ENCODE measurements around the gene FCAR.
"Not testable (repeated sequence)": the region's sequence is repeated elsewhere in the genome, so short reads cannot be mapped to it uniquely, and the experiment has no call there.

Gene FCAR

DNA sequence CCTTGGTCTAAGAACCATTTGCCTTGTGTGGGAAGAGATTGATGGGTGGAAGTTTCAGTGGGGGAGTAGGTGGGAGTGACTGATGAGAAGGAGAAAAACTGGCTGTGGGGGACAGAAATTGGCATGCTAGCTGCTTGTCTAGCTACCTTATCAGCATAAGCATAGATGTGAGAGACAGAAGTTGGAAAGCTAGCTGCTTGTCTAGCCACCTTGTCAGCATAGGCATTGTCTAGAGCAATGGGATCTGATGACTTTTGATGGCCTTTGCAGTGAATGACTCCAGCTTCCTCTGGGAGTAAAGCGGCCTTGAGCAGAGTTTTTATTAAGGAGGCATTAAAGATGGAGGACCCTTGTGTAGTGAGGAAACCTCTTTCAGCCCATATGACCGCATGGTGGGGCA, 22.0 kb downstream of the FCAR start:
- DNase-seq: no peak

- not testable (repeated sequence) for DNase-seq
Observed at GRCh38 chr19:54898685-54899084, 24.6 kb downstream of the FCAR start.

DNA sequence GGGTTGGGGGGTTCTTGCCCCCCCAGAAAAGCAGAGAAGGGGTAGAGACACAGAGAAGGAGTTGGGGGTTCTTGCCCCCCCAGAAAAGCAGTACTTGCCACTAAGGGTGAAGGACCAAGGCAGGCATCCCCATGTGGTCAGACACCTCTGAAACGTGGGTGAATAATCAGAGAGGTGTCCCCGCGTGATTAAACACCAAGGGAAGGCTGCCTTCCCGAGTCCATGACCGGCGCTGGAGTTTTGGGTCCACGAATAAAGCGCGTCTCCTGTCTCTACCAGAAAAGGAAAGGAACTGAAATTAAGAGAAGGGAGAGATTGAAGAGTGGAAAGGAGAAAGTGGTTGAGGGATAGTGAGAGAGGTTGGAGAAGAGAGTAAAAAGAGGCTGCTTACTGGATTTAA, 25.6 kb downstream of the FCAR start:
- not testable (repeated sequence) for DNase-seq

GRCh38 chr19:54901153-54901552, 27.1 kb downstream of the FCAR start:
- not testable (repeated sequence) for DNase-seq

DNA sequence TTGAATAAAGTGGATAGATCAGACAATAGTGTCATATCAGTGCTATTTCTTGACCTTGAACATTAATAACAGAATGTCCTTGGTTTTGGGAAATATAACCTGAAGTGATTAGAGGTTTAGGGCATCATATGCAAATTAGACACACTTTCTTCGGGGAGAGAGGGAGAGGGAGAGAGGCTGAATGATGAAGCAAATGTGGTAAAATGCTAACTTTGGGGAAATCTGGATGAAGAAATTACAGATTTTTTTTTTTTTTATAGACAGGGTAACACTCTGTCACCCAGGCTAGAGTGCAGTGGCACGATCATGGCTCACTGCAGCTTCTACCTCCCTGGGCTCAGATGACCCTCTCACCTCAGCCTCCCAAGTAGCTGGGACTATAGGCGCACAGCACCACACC, 28.0 kb downstream of the FCAR start:
- DNase-seq: no peak

GRCh38 chr19:54903303-54903702, 29.3 kb downstream of the FCAR start:
- no peak for DNase-seq

DNA sequence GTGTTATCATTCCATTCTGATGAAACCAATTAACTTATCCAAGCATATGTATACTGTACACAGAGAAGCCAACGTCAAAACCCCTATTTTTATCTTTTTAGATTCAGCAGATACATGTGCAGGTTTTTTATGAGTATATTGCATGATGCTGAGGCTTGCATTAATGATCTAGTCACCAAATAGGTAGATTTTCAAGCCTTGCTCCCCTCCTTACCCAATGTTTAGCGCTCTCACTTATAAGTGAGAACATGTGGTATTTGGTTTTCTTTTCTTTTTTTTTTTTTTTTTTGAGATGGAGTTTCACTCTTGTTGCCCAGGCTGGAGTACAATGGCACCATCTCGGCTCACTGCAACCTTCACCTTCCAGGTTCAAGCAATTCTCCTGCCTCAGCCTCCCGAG, 30.2 kb downstream of the FCAR start:
- DNase-seq: not testable (repeated sequence)

DNA sequence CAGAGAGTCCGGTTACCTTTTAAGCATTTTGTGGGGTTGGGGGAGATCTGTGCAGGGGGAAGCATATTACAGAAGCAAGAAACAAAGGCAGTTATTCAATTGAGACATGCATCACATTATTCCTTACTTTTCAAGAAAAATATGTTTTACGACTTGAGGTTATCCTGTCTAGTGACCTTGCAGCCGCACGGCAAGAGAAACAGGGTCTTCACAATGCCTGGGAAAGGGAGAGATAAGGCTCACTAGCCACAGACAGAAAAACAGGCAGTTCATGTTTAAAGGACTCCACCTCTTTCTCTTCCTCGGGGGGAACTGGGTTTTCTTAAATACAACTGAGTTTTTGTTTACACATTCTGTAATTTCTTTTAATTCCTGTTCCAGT, 31.4 kb downstream of the FCAR start:
- DNase-seq: no peak

DNA sequence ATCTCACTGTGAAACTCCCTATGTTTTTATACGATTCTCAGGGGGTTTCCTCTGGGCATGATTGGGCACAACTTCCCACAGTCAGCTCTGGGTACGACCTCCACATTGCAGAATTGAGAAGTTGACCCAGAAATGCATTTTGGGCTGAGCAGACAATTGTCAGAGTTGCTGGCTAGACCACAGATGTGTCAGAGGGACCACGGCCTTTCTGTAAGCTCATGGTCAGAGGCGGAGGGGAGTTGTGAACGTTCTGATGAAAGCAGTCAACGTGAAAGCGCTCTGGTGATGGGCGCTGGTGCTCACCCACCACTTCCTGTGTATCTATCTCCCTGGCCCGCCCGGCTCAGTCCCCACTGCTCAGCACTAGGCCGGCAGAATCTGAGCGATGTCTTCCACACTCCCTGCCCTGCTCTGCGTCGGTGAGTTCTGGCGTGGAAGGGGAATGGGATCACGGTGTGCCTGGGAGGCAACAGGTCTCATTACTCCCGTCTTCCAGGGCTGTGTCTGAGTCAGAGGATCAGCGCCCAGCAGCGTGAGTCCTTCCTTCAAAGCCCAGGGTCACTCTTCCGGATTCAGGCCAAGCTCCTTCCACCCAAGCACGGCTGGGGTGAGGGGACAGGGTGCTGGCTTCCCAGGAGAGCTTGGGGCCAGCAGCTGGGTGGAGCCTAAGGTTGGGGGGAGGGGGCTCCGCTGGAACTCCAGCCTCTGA, 31.9 kb downstream of the FCAR start, which contains the start of gene NCR1:
NCR1 (plus strand) TSS at position 346 of the 709 bp plus-strand sequence; CDS start at position 386, 40 bp downstream.
- DNase-seq: no peak

DNA sequence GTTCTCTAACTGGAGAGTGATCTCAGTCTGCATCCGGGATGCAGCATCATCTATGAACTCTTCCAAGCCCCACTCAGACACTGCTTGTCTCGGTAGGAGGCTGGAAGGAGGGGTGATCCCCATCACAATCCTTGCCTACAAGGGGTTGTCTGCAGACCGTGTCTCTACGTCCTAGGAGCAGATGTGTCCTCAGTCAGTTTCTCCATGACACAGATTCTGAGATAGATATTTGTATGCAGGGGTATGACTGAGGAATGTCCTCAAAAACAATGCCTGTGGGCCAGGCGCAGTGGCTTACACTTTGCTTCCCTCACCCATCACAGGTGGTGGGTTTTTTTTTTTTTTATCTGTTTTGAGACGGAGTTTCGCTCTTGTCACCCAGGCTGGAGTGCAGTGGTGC, 32.8 kb downstream of the FCAR start:
- no peak for DNase-seq

GRCh38 chr19:54907899-54908298, 33.9 kb downstream of the FCAR start:
- DNase-seq: not testable (repeated sequence)

GRCh38 chr19:54916822-54917221, 42.8 kb downstream of the FCAR start:
- DNase-seq: no peak

DNA sequence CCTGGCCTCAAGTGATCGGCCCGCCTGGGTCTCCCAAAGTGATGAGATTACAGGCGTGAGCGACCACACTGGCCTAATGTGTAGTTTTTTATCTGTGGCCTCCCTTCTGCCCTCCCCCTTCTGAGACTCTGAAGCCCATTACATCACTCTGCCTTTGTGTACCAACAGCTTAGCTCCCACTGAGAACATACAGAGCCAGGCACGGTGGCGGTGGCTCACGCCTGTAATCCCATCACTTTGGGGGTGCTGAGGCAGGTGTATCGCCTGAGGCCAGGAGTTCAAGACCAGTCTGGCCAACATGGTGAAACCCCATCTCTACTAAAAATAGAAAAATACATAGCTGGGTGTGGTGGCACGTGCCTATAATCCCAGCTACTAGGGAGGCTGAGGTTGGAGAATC, 44.5 kb downstream of the FCAR start:
- no peak for DNase-seq

DNA sequence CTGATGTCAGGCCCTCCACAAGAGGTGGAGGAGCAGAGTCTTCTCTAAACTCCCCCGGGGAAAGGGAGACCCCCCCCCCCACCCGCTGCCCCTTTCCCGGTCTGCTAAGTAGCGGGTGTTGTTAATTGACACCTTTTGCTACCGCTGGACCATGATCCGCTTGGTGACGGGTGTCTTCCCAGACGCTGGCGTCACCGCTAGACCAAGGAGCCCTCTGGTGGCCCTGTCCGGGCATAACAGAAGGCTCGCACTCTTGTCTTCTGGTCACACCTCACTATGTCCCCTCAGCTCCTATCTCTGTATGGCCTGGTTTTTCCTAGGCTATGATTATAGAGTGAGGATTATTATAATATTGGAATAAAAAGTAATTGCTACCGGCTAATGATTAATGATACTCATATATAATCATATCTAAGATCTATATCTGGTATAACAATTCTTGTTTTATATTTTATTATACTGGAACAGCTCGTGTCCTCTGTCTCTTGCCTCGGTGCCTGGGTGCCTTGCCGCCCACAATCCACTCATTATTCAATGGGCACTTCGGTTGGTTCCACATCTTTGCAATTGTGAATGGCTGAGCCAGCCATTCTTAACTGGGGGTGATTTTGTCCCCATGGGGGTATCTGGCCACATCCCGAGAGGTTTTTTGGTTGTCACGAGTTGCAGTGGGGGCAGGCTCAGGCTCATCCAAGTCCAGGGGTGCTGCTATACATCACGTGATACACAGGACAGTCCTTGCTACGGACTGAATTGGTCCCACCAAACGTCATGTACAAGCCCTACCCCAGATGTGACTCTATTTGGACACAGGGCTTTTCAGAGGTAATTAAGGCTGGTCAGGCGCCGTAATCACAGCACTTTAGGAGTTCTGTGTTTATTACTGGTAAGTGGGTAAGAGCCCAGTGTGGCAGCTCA, 45.9 kb downstream of the FCAR start:
- DNase-seq: not testable (repeated sequence)

- no peak for DNase-seq
Observed at GRCh38 chr19:54921082-54921481, 47.0 kb downstream of the FCAR start.

GRCh38 chr19:54923276-54923675, 49.2 kb downstream of the FCAR start:
- no peak for DNase-seq

DNA sequence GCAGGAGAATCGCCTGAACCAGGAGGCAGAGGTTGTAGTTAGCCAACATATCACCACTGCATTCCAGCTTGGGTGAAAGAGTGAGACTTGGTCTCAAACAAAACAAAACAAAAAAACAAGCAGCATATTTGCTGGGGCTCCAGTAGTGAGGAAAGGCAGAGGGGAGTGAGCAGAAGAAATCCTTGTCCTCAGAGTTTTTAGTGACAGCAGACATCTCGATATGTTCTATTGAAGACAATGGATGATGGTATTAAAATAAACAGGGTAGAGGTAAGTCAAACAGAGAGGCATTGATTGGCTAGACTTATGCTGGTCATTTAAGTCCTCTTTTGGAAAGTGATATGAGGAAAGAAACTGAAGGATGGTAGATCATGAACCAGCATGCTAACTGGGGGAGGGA, 54.3 kb downstream of the FCAR start:
- DNase-seq: no peak

- DNase-seq: no peak
Observed at GRCh38 chr19:54937926-54938325, 63.9 kb downstream of the FCAR start.

DNA sequence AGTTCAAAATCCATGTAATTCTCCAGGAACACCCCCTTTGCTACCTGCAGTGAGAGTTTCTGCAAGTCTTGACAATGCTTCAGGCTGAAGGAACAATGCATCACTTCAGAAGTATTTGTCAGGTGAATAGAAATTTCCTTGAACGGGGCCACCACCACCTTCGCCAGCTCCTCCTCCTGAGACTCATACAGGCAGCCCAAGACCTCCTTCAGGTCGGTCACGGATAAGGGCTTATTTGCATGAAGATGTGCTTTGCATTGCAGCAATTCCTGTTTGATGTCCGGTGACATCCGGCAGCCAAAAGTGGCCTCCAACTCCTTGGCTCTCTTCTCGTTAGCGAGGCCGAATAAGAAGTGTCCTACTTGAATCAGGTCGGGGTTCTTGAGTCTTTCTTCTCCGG, 64.9 kb downstream of the FCAR start:
- DNase-seq: no peak

DNA sequence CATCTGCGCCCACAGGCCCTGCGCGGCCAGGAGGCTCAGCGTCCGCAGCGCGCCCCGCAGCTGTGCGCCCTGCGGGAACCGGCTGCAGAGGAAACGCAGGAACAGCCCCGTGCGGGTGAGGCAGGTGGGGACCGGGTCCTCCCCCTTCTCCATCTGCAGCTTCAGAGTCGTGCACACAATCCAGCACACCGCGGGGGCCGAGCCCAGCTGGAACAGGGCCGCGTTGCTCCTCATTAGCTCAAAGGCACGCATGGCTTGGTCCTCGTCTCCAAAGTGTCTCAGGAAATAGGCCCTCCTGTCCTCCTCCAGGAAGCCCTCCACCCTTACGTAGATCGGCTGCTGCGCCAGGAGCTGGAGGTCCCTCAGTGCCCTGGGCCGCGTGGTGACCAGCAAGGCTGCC, 65.5 kb downstream of the FCAR start:
- DNase-seq: not testable (repeated sequence)

Data from C1 segment of cervical spinal cord (tissue), 14 donors.